Suppressor macrophage (primary cell): ENCODE results near the gene GOPC.

Experiments used
- DNase-seq, 4 experiments: peaks; one replicate each; pipeline ENCODE4 v3.0.0-alpha.2; 2020 to 2022

The GOPC gene

DNA sequence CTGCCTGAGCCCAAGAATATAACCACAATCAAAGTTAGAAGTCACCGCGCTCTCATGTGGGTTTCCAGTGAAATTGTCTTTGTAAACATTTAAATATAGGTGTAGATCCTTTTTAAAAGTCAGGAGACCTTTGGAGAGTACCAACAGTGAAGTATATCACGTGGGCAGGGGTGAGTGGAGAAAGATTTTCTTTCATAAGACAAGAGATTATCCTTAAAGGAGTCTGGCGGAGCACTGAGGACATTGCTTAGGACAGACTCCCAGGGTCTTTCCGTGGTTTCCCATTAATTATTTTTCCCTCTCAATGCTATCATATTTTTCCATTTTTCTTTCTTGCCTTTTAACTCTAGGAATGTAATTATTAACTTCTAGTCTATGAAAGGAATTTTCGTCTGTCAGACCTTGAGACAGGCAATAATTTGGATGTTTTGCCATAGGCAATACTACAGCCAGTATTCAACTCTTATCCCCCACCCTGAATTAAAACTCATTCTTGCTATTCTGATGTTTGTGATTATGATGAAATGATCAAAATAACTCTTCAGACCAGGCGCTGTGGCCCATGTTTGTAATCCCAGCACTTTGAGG is 88.4 kb downstream of the GOPC start:
- DNase-seq: no peak

DNA sequence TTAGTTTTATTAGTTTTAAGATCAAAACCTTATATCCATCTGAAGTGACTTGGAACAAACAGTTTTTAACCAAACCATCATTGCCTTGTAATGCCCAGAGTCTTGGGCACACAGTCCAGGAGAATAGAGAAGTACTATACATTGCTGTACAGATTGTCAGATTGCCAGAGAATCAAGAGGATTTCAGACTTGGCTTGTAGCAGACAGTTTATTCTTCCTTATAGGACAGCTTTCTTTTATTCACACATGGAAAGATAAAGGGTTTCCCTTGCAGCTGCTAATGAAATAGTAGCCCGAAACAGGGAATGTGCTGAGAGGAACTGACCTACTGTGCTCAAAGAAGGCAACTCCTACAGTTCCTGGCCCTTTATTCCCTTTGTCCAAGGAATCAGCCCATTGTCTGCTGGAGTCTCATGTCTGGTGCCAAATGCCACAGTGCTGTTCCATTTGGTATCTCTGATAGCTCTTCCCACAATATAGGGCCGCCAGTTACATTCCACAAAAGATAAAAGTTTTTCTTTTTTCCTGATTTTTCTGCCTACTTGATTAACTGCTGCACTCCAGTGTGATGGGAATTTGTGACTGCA is 89.2 kb downstream of the GOPC start:
- DNase-seq: no peak

DNA sequence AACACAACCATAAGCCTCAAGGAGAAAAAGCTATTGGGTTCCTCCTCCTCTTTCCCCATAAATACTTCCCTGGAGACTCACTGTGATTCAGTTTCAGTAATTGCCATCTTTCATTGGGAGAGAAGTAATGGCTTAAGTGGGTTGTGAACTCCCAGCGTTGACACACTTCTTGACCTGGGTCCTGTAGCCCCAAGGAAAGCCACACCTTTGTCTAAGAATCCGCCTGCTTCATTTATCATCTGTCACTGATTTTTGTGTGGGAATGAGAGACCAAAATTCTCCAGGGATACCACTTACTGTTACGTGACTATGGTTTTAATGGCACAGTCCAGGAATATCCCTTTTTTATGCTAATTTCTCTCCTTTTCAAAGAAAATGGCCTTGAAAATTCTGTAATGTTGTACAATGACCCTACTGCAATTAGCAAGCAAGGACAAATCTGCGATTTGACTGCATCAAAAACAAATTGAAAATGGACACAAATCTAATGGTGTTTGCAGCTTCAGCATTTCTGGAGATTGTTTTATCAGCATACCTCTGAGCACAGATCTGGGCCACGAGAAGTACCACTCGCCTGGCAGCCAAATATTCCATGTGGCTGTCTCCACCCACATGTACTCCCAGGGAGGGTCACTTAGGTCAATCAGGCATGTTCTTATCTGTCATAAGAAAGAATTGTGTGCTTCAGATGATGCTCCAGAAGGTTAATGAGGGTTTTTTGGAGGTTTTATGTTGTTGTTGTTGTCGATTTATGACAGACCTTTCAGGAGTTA is 90.1 kb downstream of the GOPC start:
- DNase-seq: no peak
